ENCODE data around the gene ACOXL. TPM values are rescaled to one million over a fixed set of nuclear protein-coding genes. Genes with fewer than 3 reads are reported as not detected.
A peak's percentile ranks its signal among the peaks of the same experiment; 100 is the strongest.

Gene ACOXL
- total and polyA plus RNA-seq, 10 of the 15 experiments (the other 5 are each of a cell fraction or from before 2014, with no cell fraction given): 0.05 to 1.3 (median 0.71) TPM

DNA sequence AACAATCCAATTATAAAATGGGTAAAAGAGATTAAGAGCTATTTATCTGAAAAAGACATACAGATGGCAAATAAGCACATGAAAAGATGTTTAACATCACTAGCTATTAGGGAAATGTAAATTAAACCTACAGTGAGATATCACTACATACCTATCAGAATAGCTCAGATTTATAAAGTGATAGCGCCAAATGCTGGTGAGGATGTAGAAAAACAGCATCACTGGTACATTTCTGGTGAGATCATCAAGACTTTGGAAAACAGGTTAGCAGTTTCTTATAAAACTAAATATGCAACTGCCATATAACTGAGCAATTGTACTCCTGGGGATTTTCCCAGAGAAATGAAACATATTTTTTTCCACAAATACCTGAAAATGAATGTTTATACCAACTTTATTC, 100.4 kb downstream of the ACOXL start:
- DNase-seq (ENCODE audit: low read depth, low spot score) (no peak), FAIRE-seq (no peak), ATAC-seq (no peak)
- no peaks in the 10 kb centered on the region; a peak in 1 of 4 replicates for H3K27me3 ChIP-seq (replicated peaks in 1 of 2; ENCODE audit: control insufficient read depth in 2 of 2, insufficient read depth in 2 of 2, low read length in 1 of 2)
- H2AFZ ChIP-seq (ENCODE audit: control insufficient read depth, low read depth, low read length): no peak overlapping the region
- no peaks in the 10 kb centered on the region for H3K36me3 ChIP-seq (ENCODE audit: control insufficient read depth in 2 of 2, insufficient read depth in 2 of 2, low read length in 1 of 2)
- H4K20me1 ChIP-seq (ENCODE audit: control insufficient read depth, insufficient read depth): no peaks in the 10 kb centered on the region
- no peak for TF ChIP-seq NBN (IDR thresholded peaks at IDR 0.05)
- TF ChIP-seq RAD21 (IDR thresholded peaks at IDR 0.05; ENCODE audit: insufficient read depth, low read depth, low read length): 0 out of 2 replicates have a peak, but pooled peaks have one; percentile 9
- H3K9ac ChIP-seq (ENCODE audit: control insufficient read depth, insufficient read depth, low read length): no peak overlapping the region
- no peaks in the 10 kb centered on the region for H3K79me2 ChIP-seq (ENCODE audit: control insufficient read depth, insufficient read depth, low read length)
- H3K4me2 ChIP-seq (ENCODE audit: control insufficient read depth, insufficient read depth): no peak overlapping the region
- RAD21 ChIA-PET (ENCODE audit: unreplicated experiment): interaction anchor here (0.7 to 1.0 kb wide), 4 partner anchors 8 to 157 kb away, joined by 3 read pairs; no protein-coding TSS in a partner anchor
- no TSS peak for BruUV-seq (replicated peaks)
- in situ Hi-C loops (cut with MboI): no loop called here
- H3K9me3 ChIP-seq (replicated peaks; ENCODE audit: control insufficient read depth, insufficient read depth, low read length): no peaks in the 10 kb centered on the region
- intact Hi-C loops (cut with micrococcal nuclease; ENCODE audit: unreplicated experiment): no loop called here
- CTCF ChIA-PET: interaction anchor here (0.7 to 6.1 kb wide), 6 partner anchors 9 to 21 kb away, joined by 3 to 43 read pairs (median 4); no protein-coding TSS in a partner anchor
- no peak overlapping the region for H3K27ac ChIP-seq (ENCODE audit: control insufficient read depth, insufficient read depth)
- WGBS (ENCODE audit: insufficient coverage, insufficient replicate concordance, low lambda C conversion rate, missing lambda C conversion rate): 4% methylated on average over 1 of the region's 1 CpG
- POLR2A ChIA-PET: no interaction called here
- SMC1A ChIA-PET (ENCODE audit: uncharacterized antibody, unreplicated experiment): interaction anchor here (0.7 to 4.4 kb wide), 7 partner anchors 9 to 335 kb away, joined by 3 to 27 read pairs (median 3); no protein-coding TSS in a partner anchor
- H3K4me3 ChIP-seq: no peak overlapping the region
- peaks cover 3% of the 10 kb centered on the region for H3K4me1 ChIP-seq (ENCODE audit: control insufficient read depth, insufficient read depth, low read length)

DNA sequence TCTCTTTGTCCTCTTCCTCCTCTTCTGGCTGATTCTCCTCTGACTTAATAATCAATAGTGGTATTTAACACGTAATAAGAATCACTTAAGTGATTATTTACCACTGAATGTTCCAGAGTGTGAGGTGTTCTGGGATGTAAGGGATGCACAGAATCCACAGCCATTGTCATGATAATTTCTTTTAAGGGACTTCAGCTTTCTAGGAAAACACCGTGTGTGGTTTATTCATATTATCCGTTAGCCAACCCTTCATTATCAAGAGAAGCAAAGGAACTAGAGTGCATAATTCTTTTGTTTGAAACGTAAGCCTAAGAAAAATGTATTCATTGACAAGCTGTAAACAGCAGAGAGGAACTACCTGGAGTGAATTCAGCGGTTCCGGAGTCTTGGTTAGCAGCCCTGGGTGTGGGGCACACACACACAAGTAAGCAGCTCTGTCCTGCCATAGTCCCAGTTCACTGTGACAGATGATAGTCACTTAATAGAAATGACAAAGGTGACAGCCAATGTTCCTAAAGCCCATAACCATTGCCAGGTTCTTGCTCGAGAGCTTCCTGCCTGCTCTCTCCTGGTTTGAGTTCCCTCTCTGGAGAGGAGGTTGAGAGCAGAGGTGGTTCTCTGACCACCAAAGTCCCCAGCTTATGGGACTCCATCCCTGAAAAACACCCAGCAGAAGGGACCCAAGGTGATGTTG, 101.9 kb downstream of the ACOXL start:
- no peak for ATAC-seq
- RAD21 ChIA-PET (ENCODE audit: unreplicated experiment): interaction anchor here (0.6 kb wide), 1 partner anchor 12 kb away, joined by 3 read pairs; no protein-coding TSS in a partner anchor

More for the DNA sequence above, 101.9 kb downstream of the ACOXL start:
- Histone ChIP-seq H3K4me3 (no peak overlapping the region), H4K20me1 (ENCODE audit: control insufficient read depth, insufficient read depth) (no peaks in the 10 kb centered on the region), H3K36me3 (ENCODE audit: control insufficient read depth in 2 of 2, insufficient read depth in 2 of 2, low read length in 1 of 2) (no peaks in the 10 kb centered on the region; a peak in 1 of 4 replicates), H3K4me2 (ENCODE audit: control insufficient read depth, insufficient read depth) (no peak overlapping the region), H3K27ac (ENCODE audit: control insufficient read depth, insufficient read depth) (no peak overlapping the region), H3K9ac (ENCODE audit: control insufficient read depth, insufficient read depth, low read length) (no peak overlapping the region), H2AFZ (ENCODE audit: control insufficient read depth, low read depth, low read length) (no peak overlapping the region), H3K27me3 (replicated peaks in 1 of 2; ENCODE audit: control insufficient read depth in 2 of 2, insufficient read depth in 2 of 2, low read length in 1 of 2) (no peaks in the 10 kb centered on the region; a peak in 1 of 4 replicates), H3K79me2 (ENCODE audit: control insufficient read depth, insufficient read depth, low read length) (no peaks in the 10 kb centered on the region), H3K4me1 (ENCODE audit: control insufficient read depth, insufficient read depth, low read length) (peaks cover 3% of the 10 kb centered on the region), H3K9me3 (replicated peaks; ENCODE audit: control insufficient read depth, insufficient read depth, low read length) (no peaks in the 10 kb centered on the region)
- no peak for FAIRE-seq
- intact Hi-C loops (cut with micrococcal nuclease; ENCODE audit: unreplicated experiment) (no loop called here), in situ Hi-C loops (cut with MboI) (no loop called here)
- no peak for DNase-seq (ENCODE audit: low read depth, low spot score)
- ChIA-PET POLR2A (interaction anchor here (0.6 kb wide), 1 partner anchor 17 kb away, joined by 5 read pairs; no protein-coding TSS in a partner anchor), CTCF (interaction anchor here (0.8 to 6.1 kb wide), 4 partner anchors 13 to 73 kb away, joined by 3 to 43 read pairs (median 4); no protein-coding TSS in a partner anchor), SMC1A (ENCODE audit: uncharacterized antibody, unreplicated experiment) (interaction anchor here (0.8 to 4.4 kb wide), 7 partner anchors 9 to 76 kb away, joined by 3 to 27 read pairs (median 4); no protein-coding TSS in a partner anchor)
- TF ChIP-seq ASH2L (IDR thresholded peaks at IDR 0.05; ENCODE audit: borderline replicate concordance, low read depth) (no peak), TAF1 (IDR thresholded peaks at IDR 0.05; ENCODE audit: borderline replicate concordance, low read depth, low read length) (no peak), EP300 (IDR thresholded peaks at IDR 0.05; ENCODE audit: borderline replicate concordance in 1 of 2, control insufficient read depth in 1 of 2, low read depth in 2 of 2, low read length in 2 of 2) (0 out of 4 replicates have a peak, but pooled peaks of 1 of the 2 experiments have one; percentile 3), FOXM1 (IDR thresholded peaks at IDR 0.05; ENCODE audit: low read depth, low read length) (no peak), ZBED1 (IDR thresholded peaks at IDR 0.05; ENCODE audit: borderline replicate concordance) (no peak), YBX1 (IDR thresholded peaks at IDR 0.05) (no peak), IKZF1 (conservative IDR thresholded peaks at IDR 0.05) (peak; percentile 2; the same call in 1 of the 2 replicates)
- WGBS (ENCODE audit: insufficient coverage, insufficient replicate concordance, low lambda C conversion rate, missing lambda C conversion rate): 52% methylated on average over 7 of the region's 7 CpGs
- BruUV-seq (replicated peaks): no TSS peak

Data from GM12878 (cell line).